ENCODE results near the gene PATZ1.

The PATZ1 gene

GRCh38 chr22:31313366-31314147, 32.6 kb downstream of the PATZ1 start:
- peak; percentile 56 to 67 for DNase-seq

GRCh38 chr22:31308181-31308580, 38.0 kb downstream of the PATZ1 start:
- no peak for DNase-seq

DNA sequence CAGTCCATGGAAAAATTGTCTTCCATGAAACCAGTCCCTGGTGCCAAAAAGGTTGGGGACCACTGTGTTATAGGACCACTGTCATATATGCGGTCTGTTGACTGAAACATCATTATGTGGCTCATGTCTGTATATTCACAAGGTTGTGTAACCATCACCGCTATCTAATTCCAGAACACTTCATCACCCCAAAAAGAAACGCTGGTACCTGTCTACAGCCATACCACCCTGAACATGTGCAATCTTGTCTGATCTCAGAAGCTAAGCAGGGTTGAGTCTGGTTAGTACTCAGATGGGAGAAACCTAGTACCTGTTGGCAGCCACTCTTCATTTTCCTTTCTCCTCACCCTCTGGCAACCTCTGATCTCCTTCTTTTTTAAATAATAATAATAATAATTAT, 41.0 kb downstream of the PATZ1 start:
- DNase-seq = no peak

DNA sequence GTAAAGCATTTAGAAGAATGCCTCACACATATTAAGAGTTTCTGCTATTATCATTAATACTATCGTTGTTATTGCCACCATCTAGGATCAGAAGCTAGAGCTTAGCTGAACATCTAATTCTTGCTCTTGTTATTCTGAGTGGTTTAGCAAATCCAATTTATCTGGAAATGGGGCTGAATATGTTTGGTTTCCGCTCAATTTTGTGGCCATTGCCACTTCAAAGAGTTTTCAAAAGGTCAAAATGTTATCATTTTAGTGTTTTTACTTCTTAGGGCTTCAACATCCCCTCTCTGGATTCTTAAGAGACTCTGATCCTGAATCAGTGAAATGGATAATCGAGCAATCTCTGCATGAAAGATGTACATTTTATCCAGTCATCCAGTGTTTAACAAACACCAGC, 43.6 kb downstream of the PATZ1 start:
- DNase-seq = no peak

DNA sequence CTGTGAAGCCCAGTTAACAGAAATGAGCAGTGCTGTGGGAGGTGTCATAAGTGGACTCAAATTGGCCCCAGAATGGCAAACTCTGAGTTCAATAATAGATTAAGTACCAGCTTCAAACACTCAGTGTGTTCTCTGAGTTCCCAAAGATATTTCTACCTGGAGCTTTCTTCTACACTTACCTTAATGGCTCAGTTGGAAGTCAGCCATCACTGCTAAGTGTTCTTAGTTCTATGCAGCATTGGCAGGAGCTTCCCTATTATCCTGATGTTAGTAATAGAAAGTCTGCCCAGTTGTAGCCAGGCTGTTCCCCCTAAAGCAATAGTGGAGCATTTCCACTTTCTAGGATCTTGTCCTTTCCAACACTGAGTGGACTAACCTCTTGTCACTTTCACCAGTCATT, 44.1 kb downstream of the PATZ1 start:
- DNase-seq = no peak

DNA sequence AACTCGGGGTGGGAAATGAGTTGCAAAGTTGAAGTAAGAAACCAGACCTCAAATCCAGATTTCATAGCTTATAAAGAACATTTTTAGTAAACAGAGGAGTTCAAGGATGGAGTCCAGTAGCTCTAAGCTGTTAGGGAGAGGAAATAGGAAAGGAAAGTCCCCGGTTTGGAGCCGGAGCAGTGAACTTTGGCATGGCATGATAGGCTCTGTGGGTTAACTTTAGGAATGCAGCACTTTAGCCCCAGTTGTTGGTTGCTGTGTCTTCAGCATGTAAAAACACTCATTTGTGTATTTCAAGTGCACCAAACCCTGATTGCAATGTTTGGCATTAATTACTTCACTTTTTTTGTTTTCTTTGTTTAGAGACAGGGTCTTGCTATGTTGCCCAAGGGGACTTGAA, 45.2 kb downstream of the PATZ1 start:
- DNase-seq = no peak

- no peak for DNase-seq
These were observed 50.1 kb downstream of the PATZ1 start for GRCh38 chr22:31295831-31296657.

DNA sequence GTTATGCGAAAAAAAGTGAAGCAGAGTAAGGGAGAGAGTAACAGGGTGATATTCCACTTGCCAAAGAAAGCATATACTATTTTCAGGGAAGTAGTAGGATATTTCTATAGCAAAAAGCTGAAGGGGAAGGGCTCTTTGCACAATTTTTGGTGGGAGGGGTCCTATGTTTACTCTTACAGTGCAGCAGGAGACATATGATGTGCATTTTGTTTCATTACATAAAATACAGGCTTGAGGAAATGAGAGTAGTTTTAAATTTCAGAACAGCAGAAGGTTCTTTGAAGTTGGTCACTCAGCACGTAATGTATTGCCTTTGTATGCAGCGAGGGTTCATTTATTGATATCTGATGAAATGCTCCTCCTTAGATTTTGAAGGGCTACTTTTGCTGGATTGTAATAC, 50.8 kb downstream of the PATZ1 start:
- no peak for DNase-seq

DNA sequence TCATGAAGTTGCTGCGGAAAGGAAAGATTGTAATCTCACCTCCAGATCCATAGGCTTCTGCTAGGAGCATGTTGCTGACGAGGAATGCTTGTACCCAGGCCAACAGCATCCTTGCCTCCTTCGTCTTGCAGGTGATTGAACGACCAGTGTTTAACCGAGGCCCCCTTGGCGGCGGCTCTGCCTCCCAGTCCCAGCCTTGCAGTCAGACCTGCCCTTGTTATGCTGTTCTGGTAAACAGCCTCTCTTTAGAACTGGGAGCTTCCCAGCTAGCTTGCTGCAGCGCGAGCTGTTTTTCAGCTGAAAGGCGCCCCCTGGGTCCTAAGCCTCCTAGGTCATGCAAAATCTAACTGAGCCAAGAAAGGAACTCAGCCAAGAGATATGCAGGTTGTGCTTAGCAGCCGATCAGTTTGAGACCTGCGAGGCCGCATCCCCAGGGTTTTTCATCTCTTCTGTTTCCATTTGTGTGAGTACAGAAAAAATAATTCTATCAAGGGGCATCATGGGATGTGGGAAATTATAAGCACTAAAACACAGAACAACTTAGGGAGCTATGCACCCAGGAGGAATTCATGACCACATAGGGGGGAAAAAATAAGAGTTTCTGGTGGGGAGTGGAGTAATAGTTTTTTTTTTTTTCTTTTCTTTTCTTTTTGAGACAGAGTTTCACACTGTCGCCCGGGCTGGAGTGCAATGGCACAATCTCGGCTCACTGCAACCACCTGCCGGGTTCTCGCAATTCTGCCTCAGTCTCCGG, 53.7 kb downstream of the PATZ1 start, which contains the start of gene PIK3IP1:
TSS of gene PIK3IP1 (minus strand) at position 253 of the 754 bp plus-strand sequence. CDS start at position 109, 144 bp downstream.
- DNase-seq = peak; percentile 89

DNA sequence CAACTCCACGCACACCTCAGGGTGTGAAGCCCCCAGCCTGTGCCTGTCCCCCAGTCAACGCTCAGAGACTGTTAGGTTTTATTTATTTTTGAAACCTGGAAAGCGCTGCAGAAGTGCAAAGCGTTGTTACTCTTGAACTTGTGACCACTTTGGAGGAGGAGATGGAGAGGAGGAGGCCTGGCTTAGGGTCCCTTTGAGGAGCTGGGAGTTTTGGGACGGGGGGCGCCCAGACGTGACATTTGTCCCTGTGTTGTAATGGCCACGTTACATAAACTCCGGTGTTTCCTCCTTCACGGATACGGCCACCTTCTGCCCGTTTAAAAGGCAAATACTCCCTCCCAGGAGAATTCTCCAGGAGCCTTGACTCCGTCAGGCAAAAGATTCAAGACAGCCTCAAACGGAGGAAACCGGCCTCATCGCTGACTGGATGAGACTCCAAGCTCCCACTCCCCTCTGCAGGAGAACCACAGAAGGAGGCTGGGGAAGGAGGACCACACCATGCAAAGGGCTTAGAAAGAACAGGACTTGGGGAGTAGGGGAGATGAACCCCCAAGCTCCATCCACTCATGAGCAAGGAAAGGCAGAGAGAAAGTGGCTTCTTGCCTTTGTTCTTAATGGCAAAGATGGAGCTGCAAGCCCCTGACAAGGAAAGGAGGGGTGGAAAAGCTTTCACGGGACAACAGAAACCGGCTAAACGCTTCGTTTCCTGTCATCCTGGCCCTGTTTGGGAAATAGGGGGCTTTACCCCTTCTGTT, 54.5 kb downstream of the PATZ1 start:
- peak in 1 of 2 donors; percentile 40 for DNase-seq

GRCh38 chr22:31290494-31291471, 55.4 kb downstream of the PATZ1 start:
- DNase-seq = peak; percentile 96 to 97

- peak; percentile 29 to 31 for DNase-seq
These were observed 56.8 kb downstream of the PATZ1 start for GRCh38 chr22:31289344-31289743.

- no peak for DNase-seq
These were observed 57.5 kb downstream of the PATZ1 start for GRCh38 chr22:31288496-31289240.

DNA sequence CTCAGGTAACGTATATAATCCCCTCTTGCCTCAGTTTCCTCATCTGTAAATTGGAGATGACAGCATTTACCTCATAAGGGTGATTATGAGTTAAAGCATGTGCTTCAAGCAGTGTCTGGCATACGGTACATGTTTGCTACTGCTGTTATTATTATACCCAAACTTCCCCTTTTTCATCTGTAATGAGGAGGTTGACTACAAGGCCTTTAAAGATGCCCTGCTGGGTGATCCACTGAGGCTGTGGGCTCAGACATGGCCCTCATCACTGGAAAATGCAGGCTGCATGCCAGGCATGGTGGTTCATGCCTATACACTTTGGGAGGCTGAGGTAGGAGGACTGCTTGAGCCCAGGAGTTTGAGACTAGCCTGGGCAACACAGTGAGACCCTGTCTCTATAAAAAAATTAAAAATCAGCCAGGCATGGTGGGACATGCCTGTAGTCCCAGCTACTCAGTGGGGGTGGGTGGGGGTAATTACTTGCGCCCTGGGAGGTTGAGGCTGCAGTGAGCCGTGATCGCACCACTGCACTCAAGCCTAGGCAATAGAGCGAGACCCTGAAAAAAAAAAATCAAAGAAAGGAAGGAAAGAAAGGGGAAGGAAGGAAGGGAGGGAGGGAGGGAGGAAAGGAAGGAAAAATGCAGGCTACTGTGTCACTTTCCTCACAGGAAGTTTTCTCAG, 58.2 kb downstream of the PATZ1 start:
- no peak for DNase-seq

- peak; percentile 76 to 82 for DNase-seq
These were observed 59.5 kb downstream of the PATZ1 start for GRCh38 chr22:31286360-31287255.

DNA sequence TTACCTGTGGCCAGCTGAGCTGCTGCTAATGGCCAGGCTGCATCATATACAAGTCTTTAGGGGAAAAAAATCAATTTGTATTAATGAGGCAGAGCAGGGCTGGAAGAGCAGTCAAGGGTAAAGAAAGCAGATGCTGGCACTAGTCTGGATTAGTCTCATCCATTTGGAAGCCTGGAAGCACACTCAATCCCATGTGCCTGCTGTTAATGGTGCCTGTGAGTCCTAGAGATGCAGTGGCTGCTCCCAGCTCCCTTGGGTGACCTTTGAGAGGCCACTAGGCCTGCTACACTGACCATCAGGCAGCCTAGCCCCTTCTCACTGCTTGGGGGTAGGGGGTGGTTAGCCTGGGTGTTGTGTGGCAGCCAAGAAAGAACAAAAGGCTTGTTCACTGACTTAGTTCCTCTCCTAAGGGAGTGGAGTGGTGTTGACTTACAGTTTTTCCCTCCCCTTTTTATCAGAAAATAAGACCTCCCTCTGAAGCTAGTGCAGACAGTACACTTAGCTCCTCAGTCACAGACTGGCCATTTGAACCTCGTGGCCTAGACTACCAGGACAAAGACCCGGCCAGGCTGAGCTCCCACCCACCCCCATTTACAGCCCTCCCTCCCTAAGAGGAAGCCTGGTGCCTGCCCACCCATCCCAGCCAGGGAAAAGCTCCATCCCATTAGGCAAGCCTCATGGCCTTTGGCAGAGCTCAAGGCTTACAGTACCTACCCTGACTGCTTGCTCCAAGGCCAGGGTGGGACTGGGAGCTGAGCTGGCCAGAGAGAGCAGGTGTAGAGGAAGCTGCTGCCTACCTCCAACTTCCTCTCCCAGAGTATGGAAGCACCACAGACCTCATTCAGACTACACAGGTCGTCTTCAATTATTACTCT, 61.6 kb downstream of the PATZ1 start:
- DNase-seq = no peak

- DNase-seq = no peak
These were observed 63.2 kb downstream of the PATZ1 start for GRCh38 chr22:31282748-31283468.

Measured in CD4-positive, alpha-beta T cell treated with Interleukin-1 beta for 1 hour (primary cell).